GM23338 (cell line): ENCODE results near the gene INO80. TPM values are rescaled to one million over a fixed set of nuclear protein-coding genes. Genes with fewer than 3 reads are reported as not detected.

ENCODE experiments used
- ATAC-seq: fragments of 200-7000 bp; cut with Tn5 transposase; 3 replicates; pipeline ENCODE4 v1.9.1; 2020
- DNase-seq: peaks from one replicate; pipeline ENCODE4 v3.0.0-alpha.2; 2015; ENCODE audit warnings: low spot score
- H2AFZ ChIP-seq: fragments of 200-600 bp; sonication (generic); 2 replicates; pipeline ENCODE4 v1.8.0; 2016; ENCODE audit warnings: antibody characterized with exemption, mild to moderate bottlenecking, moderate library complexity
- H3F3A ChIP-seq: fragments of 200-600 bp; sonication (generic); replicated peaks from 2 replicates; pipeline ENCODE4 v1.8.0; 2017; ENCODE audit warnings: antibody characterized with exemption, mixed run types, low read depth
- H3K27ac ChIP-seq: fragments of 200-600 bp; sonication (generic); 2 replicates; pipeline ENCODE4 v1.6.1; 2016; ENCODE audit warnings: low read depth
- H3K27me3 ChIP-seq: fragments of 200-600 bp; sonication (generic); 2 replicates; pipeline ENCODE4 v1.8.0; 2016; ENCODE audit warnings: mild to moderate bottlenecking, mixed run types, moderate library complexity; ENCODE audit not compliant: insufficient read depth
- H3K36me3 ChIP-seq: fragments of 200-600 bp; sonication (generic); 2 replicates; pipeline ENCODE4 v1.8.0; 2016; ENCODE audit warnings: mild to moderate bottlenecking; ENCODE audit not compliant: insufficient read depth
- H3K4me1 ChIP-seq: fragments of 200-600 bp; sonication (generic); 2 replicates; pipeline ENCODE4 v1.8.0; 2016; ENCODE audit warnings: mild to moderate bottlenecking, moderate library complexity; ENCODE audit not compliant: insufficient read depth
- H3K4me2 ChIP-seq: fragments of 200-600 bp; sonication (generic); 2 replicates; pipeline ENCODE4 v1.7.1; 2017; ENCODE audit warnings: mixed run types
- H3K4me3 ChIP-seq: fragments of 200-600 bp; sonication (generic); 2 replicates; pipeline ENCODE4 v1.6.1; 2016; ENCODE audit warnings: mixed run types
- H3K79me2 ChIP-seq: fragments of 200-600 bp; sonication (generic); replicated peaks from 2 replicates; pipeline ENCODE4 v1.8.0; 2017; ENCODE audit warnings: mild to moderate bottlenecking; ENCODE audit not compliant: insufficient read depth
- H3K9me2 ChIP-seq: fragments of 200-600 bp; sonication (generic); 2 replicates; pipeline ENCODE4 v1.8.0; 2017; ENCODE audit not compliant: insufficient read depth
- H4K20me1 ChIP-seq: fragments of 200-600 bp; sonication (generic); replicated peaks from 2 replicates; pipeline ENCODE4 v1.8.0; 2017; ENCODE audit warnings: mild to moderate bottlenecking; ENCODE audit not compliant: insufficient read depth
- H3K27ac Mint-ChIP-seq: 2 replicates; pipeline ENCODE4 v1.8.0; 2020; ENCODE audit warnings: inconsistent platforms, mild to moderate bottlenecking, moderate library complexity, mixed read lengths
- H3K27me3 Mint-ChIP-seq: 3 replicates; pipeline ENCODE4 v1.8.0; 2022; ENCODE audit warnings: low read depth, mild to moderate bottlenecking, moderate library complexity, mixed read lengths, inconsistent platforms; ENCODE audit not compliant: insufficient read depth, poor library complexity
- H3K36me3 Mint-ChIP-seq: 3 replicates; pipeline ENCODE4 v1.8.0; 2021; ENCODE audit warnings: low read depth, mild to moderate bottlenecking, inconsistent platforms, moderate library complexity, mixed read lengths
- H3K4me1 Mint-ChIP-seq: 3 replicates; pipeline ENCODE4 v1.8.0; 2020; ENCODE audit warnings: mild to moderate bottlenecking, inconsistent platforms, mixed read lengths
- H3K4me3 Mint-ChIP-seq: 3 replicates; pipeline ENCODE4 v1.8.0; 2021; ENCODE audit warnings: moderate library complexity, mild to moderate bottlenecking, inconsistent platforms, mixed read lengths
- H3K9me3 Mint-ChIP-seq: 3 replicates; pipeline ENCODE4 v1.8.0; 2020; ENCODE audit warnings: moderate library complexity, mild to moderate bottlenecking, inconsistent platforms, mixed read lengths
- CREB1 ChIP-seq: fragments of 250-450 bp; sonication (Bioruptor Pico); IDR thresholded peaks from 2 replicates; pipeline ENCODE4 v1.5.0; 2020; ENCODE audit warnings: low read depth, mild to moderate bottlenecking, moderate library complexity
- CTCF ChIP-seq, 2 experiments: fragments of 200-600 bp in 1 of 2; sonication (generic) in 1 of 2; conservative IDR thresholded peaks; 2 replicates each; pipeline versions ENCODE4 v1.5.1 to v1.6.1; 2016 to 2017; ENCODE audit warnings: antibody characterized with exemption in 2 of 2, low read depth in 2 of 2, mild to moderate bottlenecking in 2 of 2, moderate library complexity in 1 of 2
- ETS1 ChIP-seq: IDR thresholded peaks from 2 replicates; pipeline ENCODE4 v1.6.1; 2016; ENCODE audit warnings: antibody characterized with exemption
- EZH2 ChIP-seq: fragments of 200-600 bp; sonication (generic); IDR thresholded peaks from one replicate; pipeline ENCODE4 v1.8.0; 2017; ENCODE audit warnings: antibody characterized with exemption, mild to moderate bottlenecking, low read depth; ENCODE audit not compliant: unreplicated experiment
- EZH2phosphoT487 ChIP-seq: fragments of 200-600 bp; sonication (generic); IDR thresholded peaks from one replicate; pipeline ENCODE4 v1.8.1; 2018; ENCODE audit warnings: antibody characterized with exemption; ENCODE audit not compliant: unreplicated experiment
- JUNB ChIP-seq: IDR thresholded peaks from one replicate; pipeline ENCODE4 v1.6.1; 2016; ENCODE audit warnings: antibody characterized with exemption; ENCODE audit not compliant: unreplicated experiment
- POLR2AphosphoS5 ChIP-seq: IDR thresholded peaks from 2 replicates; pipeline ENCODE4 v1.6.1; 2016; ENCODE audit warnings: antibody characterized with exemption, low read depth
- STAT1 ChIP-seq: IDR thresholded peaks from one replicate; pipeline ENCODE4 v1.6.1; 2016; ENCODE audit warnings: antibody characterized with exemption; ENCODE audit not compliant: unreplicated experiment
- ZNF462 ChIP-seq: fragments of 250-450 bp; sonication (Bioruptor Pico); IDR thresholded peaks from 2 replicates; pipeline ENCODE4 v1.5.0; 2020; ENCODE audit warnings: mild to moderate bottlenecking, moderate library complexity
- polyA plus RNA-seq: library from polyadenylated mRNA; unstranded; fragments of >200 nt; fragmentation: Nextera tagmentation; extraction: Ambion mirVana; gene quantifications from 2 replicates; pipeline ENCODE4 v1.2.1, GENCODE V29; 2016
- total RNA-seq: library from RNA; depleted of rRNA; stranded (reverse); fragments of >200 nt; shearing (Covaris generic); gene quantifications from 2 replicates; pipeline ENCODE4 v1.2.3, GENCODE V29; 2014

INO80 gene
- total and polyA plus RNA-seq, 2 experiments from 2014 or later = 6.5 to 24.9 TPM

GRCh38 chr15:40978562-40978961 is 137.5 kb downstream of the INO80 start:
- Mint-ChIP-seq H3K27ac (no peak overlapping the region), H3K27me3 (peaks cover 2% of the 10 kb centered on the region), H3K9me3 (no peaks in the 10 kb centered on the region; the same call in 2 of the 3 replicates), H3K4me3 (no peak overlapping the region), H3K4me1 (no peaks in the 10 kb centered on the region), H3K36me3 (peaks cover 60% of the 10 kb centered on the region)
- Histone ChIP-seq H3K9me2 (no peaks in the 10 kb centered on the region), H3K36me3 (peaks cover 36% of the 10 kb centered on the region), H3K4me3 (no peak overlapping the region), H3F3A (no peaks in the 10 kb centered on the region), H3K4me2 (no peak overlapping the region), H3K27me3 (no peaks in the 10 kb centered on the region), H3K4me1 (no peaks in the 10 kb centered on the region), H3K27ac (no peak overlapping the region), H3K79me2 (no peaks in the 10 kb centered on the region), H4K20me1 (no peaks in the 10 kb centered on the region; the same call in 1 of the 2 replicates), H2AFZ (no peak overlapping the region)
- no peak for TF ChIP-seq JUNB
- TF ChIP-seq CTCF (conservative IDR thresholded peaks at IDR 0.05; ENCODE audit: low read depth in 2 of 2) = no peak
- DNase-seq = no peak
- no peak for ATAC-seq

- H3K4me3 Mint-ChIP-seq = no peak overlapping the region
- Histone ChIP-seq H3K9me2 (no peaks in the 10 kb centered on the region), H2AFZ (no peak overlapping the region), H3K4me3 (no peak overlapping the region), H3K79me2 (no peaks in the 10 kb centered on the region), H3K27me3 (no peaks in the 10 kb centered on the region), H3F3A (no peaks in the 10 kb centered on the region), H3K4me1 (no peaks in the 10 kb centered on the region), H3K27ac (no peak overlapping the region), H3K4me2 (no peak overlapping the region), H4K20me1 (no peaks in the 10 kb centered on the region; the same call in 1 of the 2 replicates), H3K36me3 (peaks cover 32% of the 10 kb centered on the region)
- ATAC-seq (no peak), DNase-seq (no peak)
- H3K4me1 Mint-ChIP-seq = no peaks in the 10 kb centered on the region
- H3K36me3 Mint-ChIP-seq = peaks cover 56% of the 10 kb centered on the region
- no peaks in the 10 kb centered on the region; the same call in 2 of the 3 replicates for H3K9me3 Mint-ChIP-seq
- TF ChIP-seq POLR2AphosphoS5 (no peak), CREB1 (CRISPR knock-in tag) (no peak), STAT1 (no peak), EZH2phosphoT487 (no peak), CTCF (conservative IDR thresholded peaks at IDR 0.05; ENCODE audit: low read depth in 2 of 2) (no peak), ZNF462 (CRISPR knock-in tag) (no peak), ETS1 (no peak), EZH2 (no peak)
- H3K27ac Mint-ChIP-seq = no peak overlapping the region
- peaks cover 2% of the 10 kb centered on the region for H3K27me3 Mint-ChIP-seq
These were observed 137.9 kb downstream of the INO80 start for GRCh38 chr15:40978141-40978540.
